ENCODE results near the gene PPFIBP2. TPM values are rescaled to one million over a fixed set of nuclear protein-coding genes. Genes with fewer than 3 reads are reported as not detected.

PPFIBP2 gene
- total and polyA plus RNA-seq, 12 donors: 6.4 to 40.7 (median 21.4) TPM

- Histone ChIP-seq H3K27me3 (no peaks in the 10 kb centered on the region), H3K4me3 (no peak overlapping the region), H3K36me3 (no peaks in the 10 kb centered on the region), H3K4me1 (peaks cover 0 to 56% (median 10%) of the 10 kb centered on the region in 9 donors), H3K9me3 (no peaks in the 10 kb centered on the region), H3K27ac (peak overlapping the region in 2 of 10 donors; percentile 39 to 82)
- intact Hi-C loops (cut with DNase I): no loop called here
- TF ChIP-seq, protein P1, sequence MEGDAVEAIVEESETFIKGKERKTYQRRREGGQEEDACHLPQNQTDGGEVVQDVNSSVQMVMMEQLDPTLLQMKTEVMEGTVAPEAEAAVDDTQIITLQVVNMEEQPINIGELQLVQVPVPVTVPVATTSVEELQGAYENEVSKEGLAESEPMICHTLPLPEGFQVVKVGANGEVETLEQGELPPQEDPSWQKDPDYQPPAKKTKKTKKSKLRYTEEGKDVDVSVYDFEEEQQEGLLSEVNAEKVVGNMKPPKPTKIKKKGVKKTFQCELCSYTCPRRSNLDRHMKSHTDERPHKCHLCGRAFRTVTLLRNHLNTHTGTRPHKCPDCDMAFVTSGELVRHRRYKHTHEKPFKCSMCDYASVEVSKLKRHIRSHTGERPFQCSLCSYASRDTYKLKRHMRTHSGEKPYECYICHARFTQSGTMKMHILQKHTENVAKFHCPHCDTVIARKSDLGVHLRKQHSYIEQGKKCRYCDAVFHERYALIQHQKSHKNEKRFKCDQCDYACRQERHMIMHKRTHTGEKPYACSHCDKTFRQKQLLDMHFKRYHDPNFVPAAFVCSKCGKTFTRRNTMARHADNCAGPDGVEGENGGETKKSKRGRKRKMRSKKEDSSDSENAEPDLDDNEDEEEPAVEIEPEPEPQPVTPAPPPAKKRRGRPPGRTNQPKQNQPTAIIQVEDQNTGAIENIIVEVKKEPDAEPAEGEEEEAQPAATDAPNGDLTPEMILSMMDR (IDR thresholded peaks at IDR 0.05): no peak
- 0 to 1% methylated on average over 2 of the region's 2 CpGs for WGBS, 2 donors
- peak in 4 of 8 donors; percentile 20 to 52 (median 33) for ATAC-seq
- no peak for DNase-seq
Observed at GRCh38 chr11:7520981-7521487, 7.2 kb downstream of the PPFIBP2 start.

DNA sequence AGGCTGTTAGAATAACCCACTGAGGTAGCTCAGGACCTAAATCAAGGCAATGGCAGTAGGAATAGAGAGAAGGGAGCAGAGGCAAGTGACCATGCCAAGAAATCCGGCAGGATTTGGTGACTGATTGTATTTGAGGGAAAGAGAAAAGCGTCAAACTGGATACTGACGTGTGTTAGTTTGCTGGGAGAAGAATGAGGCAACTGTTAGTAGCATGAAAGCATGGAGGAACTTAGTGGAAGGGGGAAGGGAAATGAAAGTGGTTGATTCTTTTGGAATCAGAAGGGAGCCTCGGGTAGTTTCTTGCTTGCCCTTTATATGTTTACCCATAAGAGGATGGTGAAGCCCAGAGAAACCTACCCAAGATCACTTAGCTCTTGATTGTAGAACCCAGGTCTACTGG lies 8.3 kb downstream of the PPFIBP2 start:
- DNase-seq (no peak), ATAC-seq (peak in 2 of 8 donors; percentile 34)
- H3K9me3 ChIP-seq: no peaks in the 10 kb centered on the region
- no peak overlapping the region for H3K4me3 ChIP-seq
- peak overlapping the region in 2 of 10 donors; percentile 22 to 82 for H3K27ac ChIP-seq
- WGBS, 2 donors: 67 to 68% methylated on average over 4 of the region's 4 CpGs
- TF ChIP-seq, protein P1 (IDR thresholded peaks at IDR 0.05): no peak
- H3K4me1 ChIP-seq: peaks cover 0 to 56% (median 10%) of the 10 kb centered on the region in 9 donors
- intact Hi-C loops (cut with DNase I): no loop called here
- no peaks in the 10 kb centered on the region for H3K27me3 ChIP-seq
- no peaks in the 10 kb centered on the region for H3K36me3 ChIP-seq

- no peak for DNase-seq
- intact Hi-C loops (cut with DNase I): no loop called here
- WGBS, 2 donors: 91 to 94% methylated on average over 4 of the region's 4 CpGs
Observed at GRCh38 chr11:7522546-7522945, 8.7 kb downstream of the PPFIBP2 start.

GRCh38 chr11:7523416-7524210 lies 9.8 kb downstream of the PPFIBP2 start:
- H3K9me3 ChIP-seq: no peaks in the 10 kb centered on the region
- intact Hi-C loops (cut with DNase I): no loop called here
- no peaks in the 10 kb centered on the region for H3K36me3 ChIP-seq
- H3K27ac ChIP-seq: peak overlapping the region in 1 of 10 donors; percentile 82
- H3K4me1 ChIP-seq: peaks cover 0 to 56% (median 10%) of the 10 kb centered on the region in 9 donors
- TF ChIP-seq, protein P1 (IDR thresholded peaks at IDR 0.05): no peak
- ATAC-seq (peak in 5 of 8 donors; percentile 16 to 62 (median 49)), DNase-seq (peak in 1 of 2 donors; percentile 31)
- 56 to 67% methylated on average over 6 of the region's 6 CpGs for WGBS, 2 donors
- no peaks in the 10 kb centered on the region for H3K27me3 ChIP-seq
- H3K4me3 ChIP-seq: no peak overlapping the region

More at GRCh38 chr11:7522546-7522945, 8.7 kb downstream of the PPFIBP2 start:
- H3K27me3 ChIP-seq: no peaks in the 10 kb centered on the region
- H3K4me1 ChIP-seq: peaks cover 0 to 56% (median 10%) of the 10 kb centered on the region in 9 donors
- no peaks in the 10 kb centered on the region for H3K36me3 ChIP-seq
- TF ChIP-seq, protein P1 (IDR thresholded peaks at IDR 0.05): no peak
- H3K4me3 ChIP-seq: no peak overlapping the region
- no peak for ATAC-seq
- H3K9me3 ChIP-seq: no peaks in the 10 kb centered on the region
- peak overlapping the region in 1 of 10 donors; percentile 82 for H3K27ac ChIP-seq

All from heart right ventricle (tissue), 16 donors.